Sigmoid colon (tissue), 4 donors: ENCODE results near the gene RHBDF2.

Experiments used
- CTCF ChIP-seq, 4 experiments: fragments of 450-650 bp in 3 of 4; fragments of 200-600 bp in 1 of 4; IDR thresholded peaks; one replicate each; pipeline ENCODE4 v1.5.1; 2016 to 2019; ENCODE audit warnings: antibody characterized with exemption in 4 of 4, mild to moderate bottlenecking in 3 of 4, moderate library complexity in 2 of 4
- EP300 ChIP-seq, 4 donors: sonication (generic); formaldehyde crosslinking; IDR thresholded peaks; one replicate each; pipeline ENCODE4 v1.6.1; 2017; ENCODE audit warnings: antibody characterized with exemption in 4 of 4
- POLR2A ChIP-seq, 2 donors: fragments of 450-650 bp; IDR thresholded peaks; one replicate each; pipeline ENCODE4 v1.6.1; 2016; ENCODE audit warnings: antibody characterized with exemption in 2 of 2, mild to moderate bottlenecking in 2 of 2, moderate library complexity in 2 of 2
- POLR2AphosphoS5 ChIP-seq, 4 donors: sonication (generic); formaldehyde crosslinking; IDR thresholded peaks; one replicate each; pipeline ENCODE4 v1.6.1; 2017; ENCODE audit warnings: antibody characterized with exemption in 4 of 4

- TF ChIP-seq EP300 (IDR thresholded peaks at IDR 0.05): no peak
- no peak for TF ChIP-seq CTCF (IDR thresholded peaks at IDR 0.05)
- no peak for TF ChIP-seq POLR2A (IDR thresholded peaks at IDR 0.05)
- no peak for TF ChIP-seq POLR2AphosphoS5 (IDR thresholded peaks at IDR 0.05)
Observed at GRCh38 chr17:76435751-76436150, 65.5 kb downstream of the RHBDF2 start.
